Brain pericyte (primary cell): ENCODE measurements around the gene PPFIA4.

Experiments used
- DNase-seq: peaks from one replicate; pipeline ENCODE4 v3.0.0-alpha.2; 2012; ENCODE audit warnings: low read depth, low spot score

The PPFIA4 gene

GRCh38 chr1:203099805-203100515 lies 73.7 kb downstream of the PPFIA4 start:
- DNase-seq: no peak

DNA sequence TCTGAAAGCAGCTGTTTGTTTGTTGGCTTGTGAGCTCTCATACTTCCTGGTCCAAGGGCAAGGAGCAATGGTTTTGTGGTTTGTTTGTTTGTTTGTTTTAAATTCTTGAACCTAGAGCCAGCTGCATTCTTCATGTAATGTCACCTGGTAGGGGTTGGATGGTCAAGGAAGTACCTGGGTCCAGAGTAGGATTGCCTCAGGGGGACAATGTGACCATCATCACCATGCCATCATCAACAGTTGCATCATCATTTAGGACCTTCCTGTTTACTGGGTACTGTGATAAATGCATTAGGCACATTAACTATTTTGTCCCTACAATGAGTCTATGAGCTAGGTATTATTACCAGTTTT lies 74.2 kb downstream of the PPFIA4 start:
- no peak for DNase-seq

DNA sequence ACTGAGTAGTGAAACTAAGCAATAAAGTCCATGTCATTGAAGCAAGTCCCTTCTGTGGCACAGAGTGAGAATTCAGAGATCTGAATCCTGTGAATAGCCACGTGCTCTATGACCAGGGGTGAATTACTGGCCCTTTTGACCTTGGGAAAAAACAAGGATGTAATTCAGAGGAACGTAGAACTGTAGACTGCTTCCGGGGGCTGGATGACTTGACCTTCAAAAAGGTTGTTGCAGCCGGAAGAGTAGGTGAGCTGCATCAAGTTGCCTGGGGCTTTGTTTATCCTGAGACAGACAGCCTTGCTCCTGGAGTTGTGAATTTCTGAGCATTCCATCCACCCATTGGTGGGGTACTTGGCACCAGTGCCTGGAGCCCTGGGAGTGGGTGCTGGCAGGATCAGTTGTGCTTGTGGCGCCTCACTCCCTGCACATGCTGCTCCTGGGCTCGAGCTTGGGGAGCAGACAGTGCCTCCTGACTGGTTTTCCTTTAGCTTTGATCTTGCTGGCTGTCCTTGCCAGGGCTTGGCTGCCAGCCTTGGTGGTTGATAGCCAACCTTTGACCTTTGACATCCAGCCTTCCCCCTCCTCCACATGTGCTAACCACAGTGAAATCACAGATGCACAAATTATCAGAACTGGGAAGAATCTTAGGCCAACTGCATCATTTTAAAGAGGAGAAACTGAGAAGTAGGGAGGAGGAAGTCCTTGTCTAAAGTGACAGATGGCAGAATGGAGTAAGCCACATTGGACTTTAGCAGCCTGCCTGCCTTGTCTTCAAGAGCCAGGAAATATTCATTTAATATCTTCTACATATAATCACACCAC lies 75.7 kb downstream of the PPFIA4 start:
- DNase-seq: no peak

DNA sequence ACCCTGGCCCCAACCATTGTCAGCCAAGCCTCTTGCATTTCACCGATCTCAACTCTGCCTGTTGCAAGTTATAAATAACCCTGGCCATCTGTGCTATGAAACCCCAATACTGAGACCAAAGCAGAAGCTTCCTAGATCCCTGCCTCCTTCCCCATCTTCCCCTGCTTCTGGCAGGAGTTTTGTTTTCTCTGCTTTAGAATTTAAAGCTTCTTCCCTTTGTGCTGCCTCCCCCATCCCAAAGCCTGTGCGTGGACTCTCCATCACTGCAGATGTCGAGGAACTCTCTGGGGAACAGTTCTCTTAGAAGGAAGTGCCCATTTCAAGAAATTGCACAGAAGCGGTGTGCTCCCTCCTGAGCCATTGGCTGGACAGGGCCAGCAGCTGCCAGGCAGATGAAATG lies 76.9 kb downstream of the PPFIA4 start:
- DNase-seq: no peak

GRCh38 chr1:203103829-203104495 lies 77.7 kb downstream of the PPFIA4 start:
- no peak for DNase-seq

- DNase-seq: no peak
Measured at GRCh38 chr1:203104789-203105390, 78.6 kb downstream of the PPFIA4 start.

DNA sequence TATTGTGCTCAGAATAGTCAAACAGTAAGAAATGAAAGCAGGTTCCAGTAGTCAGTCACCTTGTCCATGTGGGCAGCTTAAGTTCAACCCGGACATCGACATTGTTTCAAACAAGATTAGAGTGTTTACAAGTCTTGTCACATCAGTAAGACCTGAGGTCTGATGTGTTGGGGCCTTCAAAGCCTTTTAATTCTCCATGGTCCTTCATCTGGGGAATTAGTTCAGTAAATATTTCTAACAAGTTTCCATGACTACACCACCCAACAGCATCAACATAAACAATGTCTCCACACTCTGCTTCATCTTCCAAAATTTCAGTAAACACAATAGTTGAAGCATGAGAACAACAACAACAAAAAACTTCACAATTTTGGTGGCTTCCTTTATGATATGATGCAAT lies 86.2 kb downstream of the PPFIA4 start:
- no peak for DNase-seq

DNA sequence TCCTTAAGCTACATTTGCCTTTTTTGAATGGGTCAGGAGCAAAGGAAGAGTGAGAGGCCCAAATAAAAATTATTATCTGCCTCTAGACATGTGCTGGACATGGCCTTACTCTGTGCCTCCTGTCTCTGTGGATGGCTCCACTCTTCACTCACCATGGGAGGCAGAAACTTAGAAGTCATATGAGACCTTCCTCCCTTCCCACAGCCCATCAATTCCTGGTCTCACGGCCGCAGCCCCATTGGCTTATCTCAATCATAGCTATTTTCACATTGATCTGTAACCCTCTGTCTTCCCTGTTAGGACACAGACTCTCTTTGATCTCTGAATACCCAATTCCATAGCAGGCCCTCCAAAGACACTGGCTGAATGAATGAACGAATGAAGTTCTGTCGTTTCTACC lies 87.0 kb downstream of the PPFIA4 start:
- no peak for DNase-seq

- no peak for DNase-seq
Measured at GRCh38 chr1:203114202-203114601, 87.9 kb downstream of the PPFIA4 start.

DNA sequence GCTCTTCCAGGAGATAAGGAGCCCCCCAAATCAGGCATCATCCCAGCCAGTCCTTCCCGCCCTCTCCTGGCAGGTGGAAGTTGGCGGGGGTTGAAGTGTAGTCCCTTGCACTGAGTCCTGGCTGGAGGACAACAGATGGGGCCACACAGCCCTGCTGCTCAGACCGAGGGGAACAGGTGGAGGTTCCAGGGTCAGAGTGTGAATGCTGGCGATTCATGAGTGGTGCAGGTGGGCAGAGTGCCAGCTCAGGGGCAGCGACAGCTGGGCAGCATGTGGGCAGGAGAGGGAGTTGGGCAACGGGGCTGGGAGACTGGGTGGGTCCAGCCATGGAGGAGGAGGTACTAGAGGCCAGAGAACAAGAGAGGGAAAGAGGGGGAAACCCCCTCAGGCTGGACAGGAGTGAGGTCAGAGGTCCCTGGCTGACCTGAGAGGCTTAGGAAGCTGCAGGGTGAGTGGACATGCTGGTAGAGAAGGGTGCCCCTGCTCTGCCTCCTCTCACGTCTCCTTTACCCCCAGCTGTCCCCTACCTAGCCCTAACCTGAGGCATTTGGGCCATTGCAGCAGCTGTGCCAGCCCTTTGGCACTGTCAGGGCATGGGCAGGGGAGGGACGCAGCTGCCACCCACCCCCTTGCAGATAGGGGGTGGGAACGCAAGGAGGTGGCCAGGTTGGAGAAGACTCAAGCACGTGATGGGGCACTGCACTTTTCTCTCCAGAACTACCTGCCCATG lies 90.0 kb downstream of the PPFIA4 start:
- DNase-seq: no peak

DNA sequence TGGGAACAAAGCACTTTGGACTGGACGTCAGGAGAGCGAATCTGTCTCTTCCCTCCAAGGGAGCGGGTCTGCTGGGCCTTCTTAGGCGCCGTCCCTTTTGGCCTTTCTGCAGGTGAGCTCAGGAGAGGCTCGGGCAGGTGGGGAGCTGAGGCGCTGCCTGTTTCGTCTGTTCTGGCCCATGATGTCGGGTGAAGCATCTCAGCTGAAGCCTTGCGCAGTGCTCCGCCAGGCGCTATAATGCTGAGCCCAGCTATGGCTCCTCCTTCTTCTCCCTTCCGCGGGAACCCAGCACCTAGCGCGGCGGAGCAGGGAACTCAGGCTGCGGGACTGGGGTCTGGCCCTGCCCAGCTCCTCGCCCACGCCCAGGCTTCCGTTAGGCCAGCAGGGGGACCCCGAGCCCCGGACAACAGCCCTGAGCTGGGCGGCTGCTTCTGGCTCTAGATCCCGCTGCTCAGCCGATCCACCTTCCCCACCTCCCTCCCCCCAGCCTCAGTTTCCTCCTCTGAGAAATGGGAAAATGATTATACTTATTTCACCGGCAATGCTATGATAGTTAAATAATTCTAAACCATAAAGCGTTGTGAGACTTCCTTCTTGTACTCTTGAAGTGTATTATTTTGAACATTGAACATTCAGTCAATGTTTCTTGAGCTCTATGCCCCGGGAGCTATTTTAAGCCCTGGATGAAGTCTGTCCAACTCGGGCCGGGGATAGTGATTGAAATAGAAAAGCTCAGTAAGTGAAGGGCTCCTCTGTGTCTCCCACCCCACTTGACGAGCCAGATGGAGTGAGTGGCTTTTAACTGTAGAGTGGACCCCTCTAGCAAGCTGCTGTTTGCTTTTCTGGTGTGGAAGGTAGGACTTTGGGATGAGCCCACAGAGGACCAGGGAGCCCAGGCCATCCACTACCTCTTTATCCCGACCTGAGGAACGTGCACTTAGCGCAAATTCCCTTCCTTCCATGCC lies 91.6 kb downstream of the PPFIA4 start:
- DNase-seq: no peak

DNA sequence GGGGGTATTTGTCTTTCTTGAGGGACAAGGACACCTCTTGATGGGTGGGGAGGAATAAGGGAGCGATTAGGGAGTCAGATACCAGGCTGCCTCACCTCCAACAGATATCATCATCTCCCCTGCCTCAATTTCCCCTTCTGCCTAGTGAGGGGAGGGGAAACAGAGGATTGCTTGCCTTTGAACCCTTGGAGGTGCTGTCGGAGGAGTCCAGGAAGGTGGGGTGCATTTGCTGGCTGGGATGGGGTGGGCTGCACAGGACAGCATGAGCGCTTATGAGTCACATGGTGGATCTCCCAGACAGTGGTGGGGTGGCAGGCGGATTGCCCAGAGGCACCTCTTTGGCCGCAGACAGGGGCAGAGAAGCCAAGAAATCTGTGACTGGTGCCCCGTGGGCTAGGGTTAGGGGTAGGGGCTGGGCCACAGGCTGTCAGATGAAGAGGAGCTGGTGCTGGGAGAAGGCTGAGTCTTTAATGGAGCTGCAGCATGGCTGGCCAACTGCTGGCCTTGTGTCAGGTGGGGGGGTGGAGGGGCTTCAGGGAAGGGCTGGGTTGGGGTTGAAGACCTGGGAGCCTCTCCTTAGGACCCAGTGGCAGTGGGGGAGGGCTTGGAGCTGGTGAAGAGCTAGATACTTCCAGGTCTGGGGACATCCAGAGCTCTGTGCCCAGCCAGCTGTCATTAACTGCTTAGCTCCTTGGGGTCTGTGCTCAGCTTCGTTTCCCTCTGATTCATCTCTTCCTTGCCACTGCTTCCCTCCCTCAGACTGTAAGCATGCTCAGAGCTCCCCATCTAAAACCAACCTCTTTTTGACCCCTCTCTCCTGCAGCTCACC lies 94.2 kb downstream of the PPFIA4 start:
- DNase-seq: no peak

DNA sequence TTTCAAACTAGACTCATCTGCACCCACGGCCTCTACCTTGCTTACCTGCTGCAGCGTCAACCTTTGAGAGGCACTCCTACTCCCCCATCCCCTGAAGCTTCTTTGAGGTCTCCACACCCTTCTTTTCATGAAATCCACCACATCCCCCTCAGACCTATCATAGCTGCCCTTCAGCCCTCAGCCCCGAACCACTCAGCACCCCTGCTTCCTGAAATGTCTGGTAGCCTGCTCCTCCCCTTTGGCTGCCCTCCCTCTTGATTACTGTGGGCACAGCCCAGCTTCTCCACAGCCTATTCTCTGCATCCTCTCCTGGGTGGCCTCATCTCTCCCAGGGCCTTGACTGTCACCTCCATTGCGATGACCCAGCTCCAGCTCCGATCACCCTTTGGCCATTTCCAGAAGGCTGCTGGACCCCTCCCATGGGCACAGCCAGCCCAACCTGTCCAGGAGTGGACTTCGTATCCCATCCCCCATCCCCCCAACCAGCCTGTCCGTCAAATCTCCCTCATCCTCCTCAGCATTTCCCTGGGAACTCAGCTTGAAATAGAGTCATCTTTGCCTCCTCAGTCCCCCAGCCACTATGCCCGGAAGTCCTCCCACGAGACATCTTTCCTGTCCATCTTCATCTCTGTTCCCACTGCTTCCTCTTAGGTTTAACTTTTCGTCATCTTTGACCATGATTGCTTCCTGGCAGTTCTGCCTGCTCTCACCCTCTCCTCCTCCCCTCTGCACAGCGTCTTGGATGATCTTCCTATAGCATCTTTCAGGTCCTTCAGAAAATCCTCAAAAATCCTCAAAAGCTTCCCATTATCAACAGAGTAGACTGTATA lies 95.1 kb downstream of the PPFIA4 start:
- DNase-seq: no peak

DNA sequence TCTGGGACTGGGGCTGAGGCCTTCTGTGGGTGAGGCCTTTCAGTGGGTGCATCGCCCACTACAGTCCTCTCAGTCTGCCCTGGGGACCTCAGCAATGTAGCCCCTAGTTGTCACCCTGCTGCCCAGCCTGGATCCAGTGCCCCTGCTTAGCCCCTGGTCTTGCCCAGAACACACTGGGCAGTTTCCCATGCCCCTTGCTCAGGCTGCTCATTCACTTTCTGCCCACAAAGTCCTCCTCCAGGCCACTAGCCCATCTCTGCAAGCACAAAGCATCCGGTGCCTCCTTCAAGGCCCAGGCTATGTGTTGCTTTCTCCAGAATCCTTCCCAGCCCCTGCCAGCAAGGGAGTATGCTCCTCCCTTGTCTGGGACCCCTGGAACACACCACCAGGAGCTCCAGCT lies 95.9 kb downstream of the PPFIA4 start:
- no peak for DNase-seq

DNA sequence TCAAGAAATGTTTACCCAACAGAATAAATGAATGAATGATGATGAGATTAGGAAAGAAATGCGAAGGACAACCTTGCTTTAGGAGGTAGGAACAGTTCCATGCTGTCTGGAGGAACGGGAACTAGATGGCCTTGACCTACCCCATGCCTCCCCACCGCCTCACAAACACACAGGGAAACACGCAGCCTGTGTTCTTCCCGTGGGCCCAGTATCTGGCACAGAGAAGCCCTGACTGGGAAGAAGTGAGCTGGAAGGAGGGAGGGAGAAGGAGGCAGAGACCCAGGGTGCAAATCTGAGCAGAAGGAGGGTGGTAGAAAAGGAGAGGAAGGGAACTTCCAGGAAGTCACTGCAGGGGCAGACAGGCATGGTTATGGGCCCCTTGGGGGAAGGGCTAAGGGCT lies 97.7 kb downstream of the PPFIA4 start:
- DNase-seq: no peak

DNA sequence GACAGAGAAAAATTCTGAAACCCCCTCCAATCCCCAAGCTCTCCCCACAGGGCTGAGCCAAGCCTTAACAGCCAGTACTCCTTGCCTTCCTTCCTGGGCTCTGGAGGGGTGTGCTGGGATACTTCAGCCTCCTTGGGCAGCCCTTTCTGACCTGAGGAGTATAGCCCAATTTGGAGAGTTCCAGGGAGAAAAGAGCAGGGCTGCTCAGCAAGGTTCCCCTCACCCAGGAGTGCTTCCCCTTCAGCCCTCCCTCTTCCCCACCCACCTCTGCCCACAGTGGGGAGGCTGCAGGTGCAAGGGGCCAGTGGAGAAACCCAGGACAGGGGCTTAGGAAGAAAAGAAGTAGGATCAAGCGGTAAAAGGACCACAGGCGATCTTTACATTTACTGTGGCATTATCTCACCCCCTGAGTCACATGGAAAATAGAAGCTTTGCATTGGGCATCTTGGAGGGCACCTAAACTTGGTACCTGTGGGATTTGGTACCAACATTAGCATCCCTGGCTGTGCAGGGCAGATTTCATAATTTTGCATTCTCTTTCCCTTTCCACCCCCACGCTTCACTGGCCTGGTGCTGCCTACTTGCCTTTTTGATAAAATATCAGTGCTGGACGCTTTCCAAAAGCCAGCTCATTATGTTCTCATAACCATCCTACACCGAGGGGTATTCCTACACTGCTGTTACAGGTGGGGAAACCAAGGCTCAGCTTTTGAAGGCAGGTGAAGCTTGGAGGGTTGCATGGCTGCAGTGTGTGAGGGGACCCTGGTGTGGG lies 98.4 kb downstream of the PPFIA4 start:
- DNase-seq: no peak

DNA sequence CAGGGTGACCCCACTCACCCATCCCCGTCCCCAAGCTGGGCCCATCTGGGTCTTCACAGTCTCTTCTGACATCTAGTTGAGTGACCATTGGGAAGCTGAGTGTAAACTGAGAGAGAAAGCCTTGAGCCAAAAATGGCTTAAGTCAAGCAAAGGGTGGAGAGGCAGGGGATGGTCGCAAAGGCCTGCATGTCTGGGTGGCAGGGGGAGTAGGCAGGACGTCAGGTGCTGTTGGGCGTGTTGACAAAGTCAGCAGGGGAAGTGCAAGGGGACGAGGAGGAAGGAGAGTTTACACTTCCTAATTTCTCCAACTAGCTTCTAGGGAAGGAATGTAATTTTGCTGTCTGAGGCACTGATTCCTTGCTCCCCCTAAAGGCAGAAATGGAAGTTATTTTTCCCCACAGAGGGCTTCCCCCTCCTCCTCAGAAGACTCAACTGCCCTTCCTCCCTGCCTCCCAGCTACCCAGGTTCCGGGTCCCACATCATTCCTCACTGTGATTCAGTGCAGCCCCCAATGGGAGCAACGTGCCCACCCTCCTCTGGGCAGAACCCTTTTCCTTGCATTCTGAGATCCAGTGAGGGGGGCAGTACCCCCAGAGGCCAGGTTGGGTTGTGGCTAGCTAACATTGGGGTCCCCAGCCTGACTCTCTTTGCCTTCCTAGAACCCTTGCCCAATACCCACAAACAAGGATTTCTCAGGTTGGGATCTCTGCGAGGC lies 100.0 kb downstream of the PPFIA4 start:
- DNase-seq: no peak
